ENCODE results near the gene GAS2L2.

GRCh38 chr17:35731239-35731916 lies 21.7 kb downstream of the GAS2L2 start, which contains the start of gene RASL10B:
- TF ChIP-seq CTCF (IDR thresholded peaks at IDR 0.05) (no peak), EZH2 (IDR thresholded peaks at IDR 0.05; ENCODE audit: borderline replicate concordance, insufficient read depth, low read depth, low read length, poor library complexity, severe bottlenecking) (no peak)
